Measurements from ENCODE around the gene TRIM17.

TRIM17 gene

DNA sequence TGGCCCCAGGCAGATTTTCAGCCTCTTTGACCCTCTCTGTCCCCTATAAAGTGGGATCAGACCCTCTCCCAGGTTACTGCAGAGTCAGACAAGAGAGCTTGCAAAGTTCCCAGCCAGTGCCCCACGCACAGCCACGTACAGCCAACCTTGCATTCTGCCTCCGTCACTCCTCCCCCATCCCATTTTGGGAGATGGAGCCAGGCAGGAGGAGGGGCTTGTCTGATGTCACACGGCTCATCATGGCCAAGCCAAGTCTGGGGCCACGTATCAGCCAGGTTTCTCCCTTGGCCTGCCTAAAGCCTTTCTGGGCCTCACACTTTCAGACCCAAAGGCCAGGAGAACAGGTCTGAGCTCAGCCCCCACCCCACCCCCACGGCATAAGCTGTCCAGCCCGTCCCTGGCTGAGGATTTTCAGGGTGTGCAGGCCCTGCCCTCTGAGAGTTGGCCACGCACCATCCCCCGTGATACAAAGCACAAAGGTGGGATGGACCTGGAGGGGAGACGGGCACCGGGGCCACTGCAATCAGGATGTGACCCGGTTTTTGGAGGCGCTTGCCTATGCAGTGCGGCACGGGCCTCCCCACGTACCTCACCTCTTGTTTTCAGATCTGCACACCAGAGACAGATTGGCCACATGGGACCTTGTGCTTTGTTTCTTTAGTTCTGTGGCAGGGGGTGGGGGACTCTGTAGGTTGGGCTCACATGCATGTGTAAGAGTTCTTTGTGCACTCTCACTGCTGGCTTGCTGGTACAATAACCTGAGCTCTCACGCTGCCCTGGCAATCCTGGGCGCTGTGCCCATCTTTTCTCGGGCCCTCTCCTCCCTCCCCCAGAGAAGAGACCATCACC is 57.7 kb downstream of the TRIM17 start:
- TF ChIP-seq, protein P1, sequence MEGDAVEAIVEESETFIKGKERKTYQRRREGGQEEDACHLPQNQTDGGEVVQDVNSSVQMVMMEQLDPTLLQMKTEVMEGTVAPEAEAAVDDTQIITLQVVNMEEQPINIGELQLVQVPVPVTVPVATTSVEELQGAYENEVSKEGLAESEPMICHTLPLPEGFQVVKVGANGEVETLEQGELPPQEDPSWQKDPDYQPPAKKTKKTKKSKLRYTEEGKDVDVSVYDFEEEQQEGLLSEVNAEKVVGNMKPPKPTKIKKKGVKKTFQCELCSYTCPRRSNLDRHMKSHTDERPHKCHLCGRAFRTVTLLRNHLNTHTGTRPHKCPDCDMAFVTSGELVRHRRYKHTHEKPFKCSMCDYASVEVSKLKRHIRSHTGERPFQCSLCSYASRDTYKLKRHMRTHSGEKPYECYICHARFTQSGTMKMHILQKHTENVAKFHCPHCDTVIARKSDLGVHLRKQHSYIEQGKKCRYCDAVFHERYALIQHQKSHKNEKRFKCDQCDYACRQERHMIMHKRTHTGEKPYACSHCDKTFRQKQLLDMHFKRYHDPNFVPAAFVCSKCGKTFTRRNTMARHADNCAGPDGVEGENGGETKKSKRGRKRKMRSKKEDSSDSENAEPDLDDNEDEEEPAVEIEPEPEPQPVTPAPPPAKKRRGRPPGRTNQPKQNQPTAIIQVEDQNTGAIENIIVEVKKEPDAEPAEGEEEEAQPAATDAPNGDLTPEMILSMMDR (conservative IDR thresholded peaks at IDR 0.05; ENCODE audit: low read depth, low read length): no peak
- DNase-seq (ENCODE audit: low read depth): no peak
- H3K4me3 ChIP-seq (ENCODE audit: low read depth, low read length): no peak overlapping the region

DNA sequence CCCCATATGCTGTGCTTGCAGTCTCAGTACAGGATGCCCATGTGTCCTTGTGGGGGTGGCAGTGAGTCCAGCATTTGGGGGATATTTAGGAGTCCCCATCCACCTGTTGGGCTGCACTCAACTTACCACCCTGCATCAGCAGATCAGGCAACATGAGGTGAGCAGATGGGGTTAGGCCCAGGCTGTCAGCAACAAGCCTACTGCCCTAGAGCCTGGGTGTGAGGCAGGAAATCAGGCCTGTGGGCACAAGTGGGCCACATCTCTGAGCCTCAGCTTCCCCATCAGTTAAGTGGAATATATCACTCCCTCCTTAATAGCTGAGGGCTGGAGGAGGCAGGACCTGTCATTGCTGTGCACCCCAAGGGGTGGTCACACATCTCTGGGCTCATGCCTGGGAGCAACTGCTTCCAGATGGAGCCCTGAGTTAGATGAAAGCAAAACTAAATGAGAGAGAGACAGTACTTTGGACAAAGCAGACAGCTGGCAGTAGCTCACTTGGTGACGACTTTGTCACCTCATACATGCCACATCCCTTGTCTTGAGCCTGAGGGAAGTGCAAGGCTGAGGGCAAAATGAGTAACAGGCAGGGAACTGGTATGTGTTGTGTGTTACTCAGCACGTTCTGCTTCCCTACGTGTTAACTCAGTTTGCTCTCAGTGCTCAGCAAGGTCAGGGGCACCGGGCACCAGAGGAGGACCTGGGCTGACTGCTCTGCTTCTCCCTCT is 58.5 kb downstream of the TRIM17 start:
- no peak for DNase-seq (ENCODE audit: low read depth)
- TF ChIP-seq, protein P1 (conservative IDR thresholded peaks at IDR 0.05; ENCODE audit: low read depth, low read length): no peak

More for the DNA sequence above, 58.5 kb downstream of the TRIM17 start:
- no peak overlapping the region for H3K4me3 ChIP-seq (ENCODE audit: low read depth, low read length)

Data from choroid plexus epithelial cell (primary cell).